Inferior parietal cortex (tissue), 1 donor: ENCODE results near the gene DPCD.

Experiments
- DNase-seq: peaks from one replicate; pipeline ENCODE4 v3.0.0-alpha.2; 2016; ENCODE audit errors: extremely low spot score

Gene DPCD

GRCh38 chr10:101567165-101568006 lies 20.7 kb upstream of the DPCD start:
- no peak for DNase-seq

GRCh38 chr10:101568054-101568745 lies 19.9 kb upstream of the DPCD start:
- no peak for DNase-seq

GRCh38 chr10:101569323-101569621 lies 18.8 kb upstream of the DPCD start:
- DNase-seq, result no peak

- peak; percentile 75 for DNase-seq
Observed at GRCh38 chr10:101569622-101570427, 18.3 kb upstream of the DPCD start.

GRCh38 chr10:101570428-101571270 lies 17.5 kb upstream of the DPCD start:
- no peak for DNase-seq

- no peak for DNase-seq
Observed at GRCh38 chr10:101571271-101571925, 16.7 kb upstream of the DPCD start.

DNA sequence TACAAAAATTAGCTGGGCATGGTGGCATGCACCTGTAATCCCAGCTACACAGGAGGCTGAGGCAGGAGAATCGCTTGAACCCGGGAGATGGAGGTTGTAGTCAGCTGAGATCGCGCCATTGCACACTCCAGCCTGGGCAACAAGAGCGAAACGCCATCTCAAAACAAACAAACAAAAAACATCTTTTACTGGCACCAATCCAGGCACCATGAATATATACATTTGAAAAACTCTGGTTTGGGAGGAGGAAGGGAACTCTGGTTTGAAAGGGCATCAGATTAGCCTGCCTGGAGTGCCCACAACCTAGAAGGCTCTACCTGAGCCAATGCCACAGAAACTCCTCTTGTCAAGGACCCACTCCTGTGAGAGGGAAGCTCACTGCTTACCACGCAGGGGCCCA lies 16.0 kb upstream of the DPCD start:
- DNase-seq, result no peak

- DNase-seq, result no peak
Observed at GRCh38 chr10:101572785-101573184, 15.3 kb upstream of the DPCD start.

- DNase-seq, result no peak
Observed at GRCh38 chr10:101573885-101574753, 14.0 kb upstream of the DPCD start.

- DNase-seq, result no peak
Observed at GRCh38 chr10:101575091-101575490, 13.0 kb upstream of the DPCD start.

- no peak for DNase-seq
Observed at GRCh38 chr10:101575580-101576210, 12.4 kb upstream of the DPCD start.

DNA sequence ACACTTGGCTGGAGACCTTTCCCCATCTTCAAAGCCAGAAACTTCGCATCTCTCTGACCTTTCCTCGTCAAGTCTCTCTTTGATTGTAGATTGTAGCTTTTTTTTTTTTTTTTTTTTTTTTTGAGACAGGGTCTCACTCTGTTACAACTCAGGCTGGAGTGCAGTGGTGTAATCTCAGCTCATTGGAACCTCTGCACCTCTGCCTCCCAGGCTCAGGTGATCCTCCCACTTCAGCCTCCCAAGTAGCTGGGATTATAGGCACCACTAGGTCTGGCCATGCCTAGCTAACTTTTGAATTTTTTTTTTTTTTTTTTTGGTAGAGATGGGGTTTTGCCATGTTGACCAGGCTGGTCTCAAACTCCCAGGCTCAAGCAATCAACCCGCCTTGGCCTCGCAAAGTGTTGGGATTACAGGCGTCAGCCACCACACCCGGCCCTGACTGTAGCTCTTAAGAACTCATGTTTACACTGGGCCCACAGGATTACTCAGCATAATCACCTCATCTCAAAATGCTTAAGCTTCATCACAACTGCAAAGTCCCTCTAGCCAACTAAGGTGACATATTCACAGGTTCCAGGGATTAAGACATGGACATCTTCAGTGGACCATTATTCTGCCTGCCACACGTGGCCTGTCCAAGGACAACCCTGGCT lies 11.8 kb upstream of the DPCD start:
- DNase-seq, result no peak

- DNase-seq, result no peak
Observed at GRCh38 chr10:101577121-101577871, 10.8 kb upstream of the DPCD start.

DNA sequence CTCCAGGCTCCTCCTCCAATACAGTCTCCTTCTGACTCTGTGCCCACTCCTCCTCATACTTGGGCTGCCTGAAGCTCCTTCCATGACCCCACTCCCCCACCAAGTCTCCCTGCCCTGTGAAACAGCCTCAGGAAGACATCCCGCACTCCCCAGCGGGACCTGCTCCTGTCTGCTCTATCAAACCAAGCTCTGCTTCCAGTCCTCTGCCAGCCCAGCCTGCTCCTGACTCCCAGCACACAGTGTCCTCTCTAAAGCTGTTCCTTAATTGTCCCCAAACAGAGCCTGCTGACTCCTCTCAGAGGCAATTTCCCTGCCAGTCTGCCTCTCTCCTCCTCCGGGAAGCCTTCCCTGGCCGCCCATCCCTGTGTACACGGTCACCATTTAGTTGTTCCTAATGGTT lies 9.9 kb upstream of the DPCD start:
- no peak for DNase-seq

- DNase-seq, result no peak
Observed at GRCh38 chr10:101578803-101579515, 9.2 kb upstream of the DPCD start.

DNA sequence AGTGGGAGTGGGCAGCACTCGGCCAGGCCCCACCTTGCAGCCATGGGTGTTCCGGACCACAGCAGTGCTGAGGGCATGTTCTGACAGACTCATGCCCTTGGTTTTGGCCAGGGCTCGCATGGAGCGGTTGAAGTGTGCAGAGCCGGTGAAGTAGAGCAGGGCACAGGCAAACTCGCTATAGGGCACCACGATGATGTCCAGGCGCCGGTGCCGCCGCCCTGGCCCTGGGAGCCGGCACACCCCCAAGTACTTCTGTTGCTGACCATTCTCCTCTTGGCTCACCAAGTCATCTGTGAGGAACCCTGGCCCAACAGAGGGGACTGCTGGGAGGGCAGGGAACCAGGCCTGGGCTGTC lies 8.6 kb upstream of the DPCD start:
- DNase-seq, result no peak

GRCh38 chr10:101580486-101581399 lies 7.4 kb upstream of the DPCD start:
- no peak for DNase-seq
